GM19452 (cell line): Measurements from ENCODE around the gene PIGZ.

Source experiments
- ATAC-seq: cut with Tn5 transposase; IDR thresholded peaks from one replicate; pipeline ENCODE4 v1.9.1; 2021; ENCODE audit not compliant: unreplicated experiment

PIGZ gene

DNA sequence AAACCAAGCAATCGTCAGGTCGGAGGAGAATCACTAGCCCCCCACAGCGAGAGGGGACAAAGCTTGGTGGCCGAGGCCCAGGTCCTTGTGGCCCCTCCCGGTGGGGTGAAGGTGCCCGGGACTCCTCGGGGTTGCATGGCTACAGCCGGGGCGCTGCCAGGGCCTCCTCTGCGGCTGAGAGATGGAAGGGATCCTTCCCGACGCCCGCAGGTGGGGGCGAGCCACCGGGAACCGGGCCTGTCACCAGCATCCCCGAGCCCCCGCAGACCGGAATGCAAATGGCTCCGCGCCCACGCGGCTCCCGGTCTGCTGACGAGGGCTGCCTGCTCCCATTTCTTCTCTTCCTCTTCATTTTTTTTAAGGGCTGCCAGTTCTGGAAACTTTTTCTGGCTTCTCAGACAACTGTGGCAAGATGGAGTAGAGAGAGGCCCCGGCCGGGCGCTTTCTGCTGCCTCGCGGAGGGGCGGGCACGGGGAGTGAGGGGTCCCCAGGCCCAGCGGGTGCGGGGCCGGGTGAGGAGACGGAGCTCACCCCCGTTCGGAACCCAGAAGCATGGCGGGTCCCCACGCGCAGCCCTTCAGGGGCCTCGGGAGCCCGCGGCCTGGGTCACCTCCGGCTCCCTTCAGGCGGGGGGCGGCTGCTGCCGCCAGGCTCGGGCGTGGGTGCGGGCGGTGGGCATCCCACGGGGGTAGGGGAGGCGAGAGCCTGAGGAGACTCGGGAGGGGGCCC lies 33.5 kb upstream of the PIGZ start:
- ATAC-seq: peak; percentile 13

DNA sequence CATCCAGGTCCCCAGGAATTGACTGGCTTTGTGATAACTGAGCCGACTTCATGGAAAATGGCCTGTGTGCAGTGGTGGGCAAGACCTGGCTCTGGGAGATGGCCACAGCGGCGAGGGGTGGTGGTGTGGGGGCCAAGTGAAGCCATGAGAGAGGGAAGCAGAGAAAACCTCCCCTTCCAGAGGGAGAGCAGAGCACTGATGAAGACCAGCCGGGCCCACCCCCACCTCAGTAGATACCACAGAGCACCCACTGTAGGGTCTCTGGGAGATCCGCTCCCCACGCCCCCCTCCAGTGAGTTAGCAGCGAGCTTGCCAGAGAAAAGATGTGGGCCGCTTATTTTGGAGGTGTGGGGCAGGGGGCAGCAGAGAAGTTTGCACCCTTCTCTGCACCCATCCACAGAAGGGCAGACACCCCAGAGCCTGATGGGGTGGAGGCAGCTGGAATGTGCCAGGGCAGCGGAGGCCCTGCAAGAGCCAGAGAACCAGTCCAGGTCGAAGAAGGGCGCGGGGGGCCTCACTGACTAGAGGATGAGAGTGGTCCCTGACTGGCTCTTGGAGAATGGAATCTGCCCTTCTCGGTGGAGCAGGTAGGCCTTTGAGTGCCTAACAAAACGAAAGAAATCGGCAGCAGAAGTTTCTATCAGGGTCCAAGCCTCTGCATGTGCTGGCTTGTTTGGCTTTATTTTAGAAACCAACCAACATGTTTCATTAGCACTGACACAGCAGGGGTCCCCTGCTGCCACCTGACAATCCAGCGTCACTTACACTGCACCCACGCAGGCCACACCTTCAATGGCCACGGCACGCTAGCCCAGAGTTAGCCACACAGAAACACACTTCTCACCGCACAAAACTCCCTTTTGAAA lies 32.7 kb upstream of the PIGZ start:
- ATAC-seq: no peak

DNA sequence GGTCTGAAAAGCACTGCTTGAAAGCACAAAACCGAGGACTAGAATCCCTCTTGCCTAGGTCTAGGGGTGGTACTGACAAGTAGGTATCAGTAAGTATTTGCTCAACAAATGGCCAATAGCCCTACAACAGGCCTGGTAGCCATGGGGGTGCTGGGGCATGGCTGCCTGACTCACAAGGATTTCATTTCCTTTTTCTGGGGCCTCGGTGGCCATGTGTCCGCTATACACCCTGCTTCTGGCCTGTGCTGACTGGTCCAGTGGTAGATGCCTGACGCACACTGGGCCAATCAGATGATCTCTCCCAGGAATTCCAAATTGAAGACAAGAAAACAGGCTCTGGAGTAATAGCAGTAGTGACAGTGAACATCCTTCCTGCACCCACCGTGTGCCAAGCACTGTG lies 31.6 kb upstream of the PIGZ start:
- ATAC-seq: no peak

DNA sequence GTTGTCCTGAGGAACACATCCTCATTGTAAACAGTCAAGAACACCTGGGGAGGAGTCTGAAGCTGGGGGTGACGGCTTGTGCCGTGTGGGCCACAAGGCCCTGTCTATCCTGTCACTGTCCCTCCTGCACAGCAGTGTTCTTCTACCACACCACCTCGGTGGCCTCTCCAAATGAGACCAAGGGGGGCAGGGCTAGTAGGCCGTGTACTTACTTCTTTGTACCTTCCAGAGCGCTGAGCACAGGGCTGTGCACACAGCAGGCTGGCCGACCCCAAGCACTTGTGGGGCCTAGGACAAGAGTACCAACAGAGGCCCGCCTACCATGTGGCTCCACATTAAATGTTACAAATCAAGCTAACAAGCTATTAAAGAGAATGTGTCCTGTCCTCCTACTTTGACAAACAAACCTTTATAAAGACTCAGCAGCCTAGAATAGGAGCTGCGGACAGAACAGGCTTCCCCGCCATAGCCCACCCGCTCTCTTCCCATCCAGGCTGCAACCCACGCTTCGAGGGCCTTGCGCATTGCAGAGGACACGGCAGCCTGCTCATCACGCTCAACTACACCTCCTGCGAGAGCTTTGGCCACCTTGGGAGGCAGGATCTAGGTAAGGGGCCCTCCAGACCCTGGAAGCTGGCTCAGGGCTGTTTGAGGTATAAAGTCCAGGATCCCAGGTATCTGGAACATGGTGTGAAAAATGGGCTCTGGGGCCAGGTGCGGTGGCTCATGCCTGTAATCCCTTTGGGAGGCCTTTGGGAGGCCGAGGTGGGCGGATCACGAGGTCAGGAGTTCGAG lies 30.5 kb upstream of the PIGZ start:
- ATAC-seq: no peak

DNA sequence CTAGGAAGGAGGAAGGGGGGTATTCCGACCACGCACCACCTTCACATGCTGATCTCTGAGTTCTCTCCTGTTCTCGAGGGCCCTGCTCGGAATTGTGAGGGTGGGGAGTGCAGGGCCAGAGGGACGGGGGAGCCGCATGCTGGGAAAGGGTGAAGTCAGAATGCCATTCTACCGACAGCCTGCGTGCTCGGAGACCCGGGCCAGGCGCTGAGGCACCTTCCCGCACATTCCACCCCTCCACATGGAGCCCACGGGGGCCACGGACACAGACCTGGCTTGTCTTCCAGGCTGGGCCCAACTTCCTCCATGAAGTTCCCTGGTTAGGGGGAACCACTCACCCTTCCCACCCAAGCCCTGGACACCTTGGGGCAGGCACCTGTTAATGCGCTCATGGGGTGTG lies 28.7 kb upstream of the PIGZ start:
- no peak for ATAC-seq

DNA sequence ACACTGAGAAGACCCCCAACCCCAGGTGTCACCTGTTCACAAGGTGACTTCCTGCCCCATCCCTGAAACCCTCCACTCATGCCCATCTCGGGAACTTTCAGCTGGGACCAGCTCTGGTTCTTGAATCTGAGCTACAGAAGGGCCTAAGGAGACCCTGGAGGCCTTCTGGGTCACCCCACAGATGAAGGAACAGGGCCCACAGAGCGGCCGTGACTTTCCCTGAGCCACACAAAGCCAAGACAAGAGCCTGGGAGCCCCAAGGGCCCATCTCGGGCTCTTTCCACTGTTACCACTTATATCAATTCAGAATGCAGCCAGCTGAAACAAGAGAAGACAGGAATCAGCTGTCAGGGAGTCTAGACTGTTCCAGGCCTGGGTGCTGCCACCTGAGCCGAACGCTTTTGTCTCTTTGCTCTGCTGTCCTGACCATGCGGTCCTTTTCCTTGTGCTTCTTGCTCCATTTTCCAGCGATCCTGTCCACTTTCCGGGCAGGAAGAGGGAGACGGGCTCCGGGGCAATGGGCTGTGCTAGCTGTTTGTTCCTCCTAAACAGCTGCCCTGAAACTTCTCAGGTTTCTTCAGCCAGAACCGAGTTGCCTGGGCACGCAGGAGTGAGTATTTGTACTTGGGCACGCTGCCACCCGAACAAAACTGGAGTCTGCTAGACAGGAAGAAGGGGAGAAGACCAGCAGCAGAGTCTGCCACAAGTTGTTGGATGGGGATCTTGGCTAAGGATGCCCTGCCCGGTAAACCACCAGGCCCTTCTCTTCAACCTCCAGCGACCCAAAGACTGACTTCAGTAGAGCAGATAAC lies 28.0 kb upstream of the PIGZ start:
- ATAC-seq: no peak

DNA sequence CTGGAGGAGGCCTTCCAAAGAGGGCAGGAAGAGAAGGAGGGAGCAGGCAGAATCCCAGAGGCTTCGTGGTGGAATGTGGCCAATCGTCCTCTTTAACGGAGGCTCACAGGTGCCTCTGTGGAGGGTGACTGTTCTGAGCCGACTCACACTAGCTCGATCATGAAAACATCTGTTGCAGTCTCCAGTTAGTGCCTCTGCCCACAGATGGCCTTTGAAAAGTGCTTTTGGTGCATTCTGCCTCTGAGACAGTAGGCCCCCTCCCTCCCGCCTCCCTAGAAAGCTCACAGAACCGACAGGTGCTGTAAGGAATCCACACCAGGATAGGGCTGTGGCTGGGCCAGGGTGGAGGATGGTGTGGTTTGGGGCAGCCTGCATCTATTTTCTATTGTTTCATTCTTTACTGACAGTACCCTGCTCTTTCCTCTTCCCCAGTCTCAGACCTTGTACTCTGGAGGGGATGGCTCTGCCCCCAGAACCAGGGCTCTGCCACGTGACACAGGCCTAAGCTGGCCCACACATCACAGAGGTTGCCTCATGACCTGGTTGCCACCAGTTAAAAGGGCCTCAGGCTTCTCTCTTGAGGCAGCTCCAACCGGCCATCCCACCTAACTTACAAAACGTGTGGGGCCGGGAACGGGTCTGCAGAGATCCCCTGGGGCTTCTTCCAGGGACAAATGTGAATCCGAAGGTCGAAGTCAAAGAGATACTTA lies 27.2 kb upstream of the PIGZ start:
- ATAC-seq: no peak

DNA sequence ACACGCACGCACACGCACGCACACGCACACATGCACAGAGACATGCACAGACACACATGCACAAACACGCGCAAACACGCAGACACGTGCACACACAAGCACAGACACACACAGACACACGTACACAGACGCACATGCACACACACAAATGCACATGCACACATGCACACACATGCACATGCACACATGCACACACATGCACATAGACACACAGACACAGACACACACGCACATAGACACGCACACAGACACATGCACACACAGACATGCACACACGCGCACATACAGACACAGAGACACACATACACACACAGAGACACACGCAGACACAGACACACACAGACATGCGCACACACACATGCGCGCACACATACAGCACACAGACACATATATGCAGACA lies 26.4 kb upstream of the PIGZ start:
- no peak for ATAC-seq

DNA sequence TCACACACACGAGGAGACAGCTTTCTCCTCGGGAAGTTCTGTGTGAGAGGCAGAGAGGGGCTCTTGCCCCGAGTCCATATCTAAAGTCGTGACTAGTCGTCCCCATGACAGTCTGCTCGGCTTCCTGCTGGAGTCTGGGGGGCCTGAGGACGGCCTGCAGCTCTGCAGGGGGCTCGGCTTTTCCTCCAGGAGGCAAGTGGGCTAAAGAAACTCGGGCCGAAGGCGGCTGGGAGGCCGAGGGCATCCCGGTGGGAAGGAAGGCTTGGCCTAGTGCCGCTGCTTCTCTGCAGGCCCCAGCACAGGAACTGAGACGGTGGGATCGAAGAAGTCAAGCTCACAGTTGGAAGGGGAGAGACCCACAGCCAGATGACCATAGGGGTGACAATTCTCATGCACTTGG lies 25.4 kb upstream of the PIGZ start:
- ATAC-seq: no peak

DNA sequence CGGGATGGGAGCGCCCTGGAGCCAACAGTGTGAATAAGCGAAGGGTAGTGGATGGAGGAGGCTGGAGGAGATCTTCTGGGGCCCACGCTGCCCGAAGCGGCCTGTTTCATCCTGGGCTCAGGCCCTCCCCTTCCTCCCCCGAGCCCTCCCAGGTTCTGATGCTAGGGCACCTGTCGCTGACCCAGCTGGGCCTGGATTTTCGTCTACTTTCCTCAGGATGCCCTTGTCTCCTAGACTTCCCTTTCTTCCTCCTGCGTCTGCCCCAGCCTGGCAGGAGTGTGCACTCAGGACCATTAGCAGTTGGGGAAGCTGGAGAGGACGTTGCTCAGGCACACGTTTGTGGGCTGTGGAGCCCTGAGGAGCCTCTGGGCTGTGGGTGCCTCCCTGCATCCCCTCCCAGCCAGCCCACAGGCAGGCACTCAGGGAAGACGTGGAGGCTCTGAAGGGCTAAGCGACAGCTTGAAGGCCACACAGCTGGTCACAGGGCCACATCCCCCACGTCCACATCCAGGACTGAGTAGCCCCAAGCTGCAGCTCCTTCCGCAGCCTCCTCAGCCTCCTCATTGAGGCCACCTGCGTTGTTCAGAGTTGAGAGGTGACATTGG lies 23.9 kb upstream of the PIGZ start:
- ATAC-seq: no peak

DNA sequence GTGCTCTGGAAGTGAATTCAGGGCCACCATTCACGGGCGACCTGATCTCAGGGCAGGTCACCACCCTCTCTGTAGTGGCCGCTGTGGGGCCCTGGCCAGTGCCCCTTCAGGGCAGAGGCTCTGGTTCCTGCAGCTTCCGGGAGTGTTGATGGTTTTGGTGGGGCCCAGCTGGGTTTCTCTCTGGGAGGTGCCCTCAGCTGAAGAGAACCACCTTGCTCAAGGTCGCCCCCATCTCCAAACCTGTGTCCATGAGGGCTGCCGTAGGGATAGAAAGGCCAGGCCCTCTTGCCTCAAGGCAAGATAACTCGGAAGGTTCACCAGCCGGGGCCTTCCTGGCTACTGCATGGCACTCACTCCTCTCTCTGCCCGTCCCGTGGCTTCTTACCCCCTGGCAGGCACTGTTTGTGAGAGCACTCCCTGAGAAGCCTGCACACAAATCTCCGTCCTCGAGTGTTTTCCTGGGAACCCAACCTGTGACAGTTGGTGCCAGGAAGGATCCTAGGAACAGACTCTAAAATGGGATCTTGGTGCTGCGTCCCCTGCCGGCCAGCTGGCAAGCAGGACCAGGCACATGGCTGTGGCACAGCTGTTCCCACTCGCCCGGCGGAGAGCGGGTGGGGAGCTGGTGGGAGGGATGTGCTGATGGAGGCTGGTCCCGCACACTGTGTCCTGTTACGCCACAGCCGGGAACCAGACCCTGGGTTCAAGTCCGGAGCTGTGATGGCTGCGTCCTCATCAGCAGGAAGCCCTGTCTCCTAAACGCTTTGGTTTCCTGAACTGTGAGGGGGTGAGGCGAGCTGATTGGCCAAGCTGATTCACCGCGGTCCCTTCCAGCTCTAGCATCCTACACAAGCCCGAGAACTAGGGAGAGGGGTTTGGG lies 23.2 kb upstream of the PIGZ start:
- no peak for ATAC-seq

DNA sequence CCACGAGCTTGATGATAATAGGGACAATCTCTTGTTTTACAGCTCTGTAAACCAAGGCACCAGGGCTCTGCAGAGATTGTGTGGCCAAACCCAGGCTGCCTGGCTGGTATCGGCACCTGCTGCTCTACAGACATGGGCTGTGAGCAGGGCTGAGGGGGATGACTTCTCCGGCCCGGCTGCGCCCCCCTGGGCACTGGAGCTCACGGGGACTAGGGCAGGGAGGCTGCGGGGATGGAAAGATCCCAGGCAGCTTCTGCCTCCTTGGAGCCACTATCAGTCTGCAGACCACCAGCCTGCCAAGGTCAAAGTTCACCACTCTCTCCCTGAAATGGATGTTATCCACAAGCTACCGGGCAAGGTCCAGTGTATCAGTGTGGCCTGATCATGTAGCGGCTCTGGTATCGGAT lies 22.0 kb upstream of the PIGZ start:
- ATAC-seq: no peak

DNA sequence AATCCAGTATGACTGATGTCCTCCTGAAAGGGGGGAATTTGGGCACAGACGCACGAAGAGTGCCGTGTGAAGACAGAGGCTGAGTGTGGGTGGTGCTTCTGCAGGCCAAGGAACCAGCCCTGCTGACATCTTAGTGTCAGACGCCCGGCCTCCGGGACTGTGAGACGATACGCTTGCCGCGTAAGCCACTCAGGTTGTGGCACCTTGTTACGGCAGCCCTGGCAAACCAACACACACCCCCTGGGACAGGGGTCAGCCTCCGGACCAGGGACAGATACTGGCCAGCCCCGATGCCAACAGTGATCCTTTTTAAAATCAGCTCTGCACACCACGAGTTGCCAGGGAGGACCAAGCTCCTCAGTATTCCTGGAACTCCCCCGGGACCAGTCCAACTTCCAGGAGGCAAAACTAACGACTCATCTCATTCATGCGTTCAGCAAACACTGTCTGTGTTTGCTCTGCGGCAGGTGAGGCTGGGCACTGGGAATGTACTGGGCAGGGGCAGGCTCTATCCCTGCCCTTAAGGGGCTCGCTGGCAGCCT lies 21.2 kb upstream of the PIGZ start:
- no peak for ATAC-seq

DNA sequence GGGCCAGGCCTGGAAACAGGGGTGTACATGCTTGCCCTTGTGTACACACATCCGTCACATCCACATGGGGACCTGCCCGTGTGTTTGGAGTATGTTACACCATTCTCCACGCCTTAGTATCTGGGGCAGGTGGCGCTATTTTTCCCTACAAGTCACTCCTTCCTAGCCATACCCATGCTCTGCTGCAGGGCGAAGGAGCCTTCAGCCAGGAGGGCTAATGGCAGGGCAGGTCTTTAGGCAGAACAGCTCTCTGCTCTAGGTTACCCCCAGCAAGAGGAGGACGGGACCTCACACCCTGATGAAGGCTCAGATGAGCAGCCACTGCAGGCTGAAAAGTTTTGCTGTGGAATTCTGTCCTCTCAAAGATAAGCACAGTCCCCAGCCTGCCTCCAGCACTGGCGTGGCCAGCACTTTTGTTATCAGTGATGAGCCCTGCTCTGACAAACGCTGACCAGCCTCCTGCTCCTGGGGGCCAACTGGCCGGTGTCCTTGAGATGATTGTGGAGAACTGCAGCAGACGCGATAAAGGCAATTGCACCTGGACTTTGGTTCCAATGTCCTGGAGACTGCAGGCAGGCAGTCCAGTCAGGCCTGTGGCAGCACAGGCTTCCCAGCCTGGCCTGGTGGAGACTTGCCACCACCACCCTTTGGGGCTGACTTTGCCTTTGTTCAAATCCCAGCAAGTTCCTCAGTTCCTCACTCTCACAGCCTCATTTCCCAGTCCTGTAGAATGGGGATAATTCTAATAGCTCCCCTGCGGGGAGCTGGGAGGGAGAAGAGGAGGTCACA lies 19.8 kb upstream of the PIGZ start:
- ATAC-seq: no peak

DNA sequence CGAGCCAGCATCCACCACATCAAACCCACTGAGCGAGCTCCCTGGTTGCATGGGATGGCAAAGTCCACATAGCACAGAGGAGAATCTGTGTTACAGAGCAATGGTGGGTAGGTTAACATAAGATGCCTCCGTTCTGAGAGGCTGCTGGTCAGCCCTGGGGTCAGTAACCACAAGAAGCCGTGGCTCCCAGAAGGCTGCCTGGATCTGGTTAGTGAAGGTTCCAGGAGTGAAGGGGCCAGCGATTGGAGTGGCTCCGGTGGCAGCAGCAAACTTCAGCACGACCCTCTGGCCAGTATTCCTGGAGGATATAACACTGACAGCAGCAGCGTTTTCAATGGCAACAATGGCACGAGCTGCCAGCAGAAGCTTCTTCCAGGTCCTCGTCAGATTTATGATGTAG lies 18.4 kb upstream of the PIGZ start:
- no peak for ATAC-seq

DNA sequence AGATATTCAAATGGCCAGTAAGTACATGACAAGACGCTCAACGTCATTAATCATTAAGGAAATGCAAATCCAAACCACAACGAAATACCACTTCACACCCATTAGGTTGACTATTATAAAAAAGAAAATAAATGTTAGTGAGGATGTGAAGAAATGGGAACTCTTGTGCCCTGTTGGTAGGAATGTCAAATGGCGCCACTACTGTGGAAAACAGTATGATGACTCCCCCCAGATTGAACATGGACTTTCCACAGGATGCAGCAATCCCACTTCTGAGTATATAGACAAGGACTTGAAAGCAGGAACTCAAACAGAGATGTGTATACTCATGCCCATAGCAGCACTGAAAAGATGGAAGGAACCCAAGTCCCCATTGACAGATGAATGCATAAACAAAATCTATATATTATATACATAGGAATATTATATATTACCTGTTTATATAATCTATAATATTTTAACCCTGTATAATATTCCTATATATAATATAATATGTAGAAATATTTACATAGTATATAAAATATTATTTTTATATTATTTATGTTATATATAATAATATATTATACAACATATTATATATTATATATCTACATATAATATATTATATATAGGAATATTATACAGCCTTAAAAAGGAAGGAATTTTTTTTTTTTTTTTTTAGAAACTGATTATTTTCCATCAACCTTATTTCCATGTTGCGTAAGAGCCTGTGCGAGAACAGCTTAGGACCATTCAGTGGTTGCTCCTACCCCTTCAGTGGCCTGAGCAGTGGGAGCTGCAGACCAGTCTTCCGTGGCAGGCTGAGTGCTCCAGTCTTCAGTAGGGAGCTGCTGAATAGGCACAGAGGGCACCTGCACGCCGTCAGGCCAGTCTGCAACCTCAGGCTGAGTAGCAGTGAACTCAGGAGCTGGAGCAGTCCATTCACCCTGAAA lies 17.6 kb upstream of the PIGZ start:
- no peak for ATAC-seq

DNA sequence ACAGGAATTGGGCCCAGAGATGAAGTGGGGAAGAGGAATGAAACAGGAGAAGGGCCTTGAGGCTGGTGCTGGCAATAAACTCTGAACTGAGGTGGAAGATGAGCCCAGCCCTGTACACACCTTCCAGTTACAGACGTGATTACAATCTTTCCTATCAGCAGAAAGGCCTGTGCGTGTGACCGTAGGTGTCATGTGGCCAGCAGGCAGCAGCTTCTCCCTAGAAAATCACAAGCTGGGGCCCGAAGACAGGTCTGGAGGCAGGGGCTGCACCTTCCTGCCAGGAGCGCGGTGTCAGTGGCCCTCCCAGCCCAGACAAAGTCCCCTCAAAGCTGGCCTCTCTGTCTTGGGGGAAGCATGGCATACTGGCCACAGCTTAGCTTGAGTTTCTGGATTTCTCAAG lies 16.7 kb upstream of the PIGZ start:
- ATAC-seq: no peak
